NCI-H128 (cell line): ENCODE measurements around the gene AEBP2.
"Not testable (repeated sequence)": the region's sequence is repeated elsewhere in the genome, so short reads cannot be mapped to it uniquely, and the experiment has no call there.

ENCODE experiments used
- DNase-seq: peaks from one replicate; lab custom pipeline; 2025; ENCODE audit not compliant: unreplicated experiment; lab: John Stamatoyannopoulos, UW

The AEBP2 gene

GRCh38 chr12:19453961-19454360 is 14.7 kb downstream of the AEBP2 start:
- DNase-seq, result no peak

DNA sequence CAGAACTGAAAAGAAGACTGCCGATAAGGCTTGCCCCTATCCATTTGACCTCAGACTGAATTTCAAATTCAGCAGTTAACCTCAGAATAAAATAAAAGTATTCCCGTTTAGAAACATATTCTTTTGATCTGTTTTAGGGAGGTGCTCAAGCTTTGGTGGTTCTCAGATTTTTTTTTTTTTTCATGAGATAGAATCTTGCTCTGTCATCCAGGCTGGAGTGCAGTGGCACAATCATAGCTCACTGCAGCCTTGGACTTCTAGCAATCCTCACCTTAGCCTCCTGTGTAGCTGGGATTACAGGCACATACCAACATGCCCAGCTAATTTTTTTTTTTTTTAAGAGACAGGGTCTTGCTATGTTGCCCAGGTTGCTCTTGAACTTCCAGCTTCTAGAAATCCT is 15.5 kb downstream of the AEBP2 start:
- DNase-seq, result no peak

DNA sequence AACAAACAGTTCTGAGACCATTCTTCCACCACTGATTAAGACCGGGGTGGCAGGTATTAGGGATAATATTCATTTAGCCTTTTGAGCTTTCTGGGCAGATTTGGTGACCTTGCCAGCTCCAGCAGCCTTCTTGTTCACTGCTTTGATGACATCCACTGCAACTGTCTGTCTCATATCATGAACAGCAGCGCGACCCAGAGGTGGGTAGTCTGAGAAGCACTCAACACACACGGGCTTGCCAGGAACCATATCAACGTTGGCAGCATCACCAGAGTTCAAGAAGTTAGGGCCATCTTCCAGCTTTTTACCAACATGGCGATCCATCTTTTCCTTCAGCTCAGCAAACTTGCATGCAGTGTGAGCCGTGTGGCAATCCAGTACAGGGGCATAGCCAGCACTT is 16.9 kb downstream of the AEBP2 start:
- no peak for DNase-seq

DNA sequence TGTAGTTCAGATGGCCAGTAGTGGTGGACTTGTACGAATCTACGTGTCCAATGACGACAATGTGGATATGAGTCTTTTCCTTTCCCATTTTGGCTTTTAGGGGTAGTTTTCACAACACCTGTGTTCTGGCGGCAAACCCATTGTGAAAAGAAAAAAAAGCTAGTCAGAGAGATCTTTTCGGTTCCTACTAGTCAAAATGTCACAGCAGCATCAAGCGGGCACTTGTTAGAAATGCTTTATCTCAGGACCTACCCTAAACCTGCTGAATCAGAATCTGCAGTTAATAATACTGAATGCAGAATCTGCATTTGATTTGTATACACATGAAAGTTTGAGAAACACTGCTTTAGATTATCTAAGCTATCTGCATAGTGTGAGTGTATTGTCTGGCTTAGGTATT is 18.3 kb downstream of the AEBP2 start:
- DNase-seq, result no peak

GRCh38 chr12:19458733-19459132 is 19.4 kb downstream of the AEBP2 start:
- DNase-seq, result no peak

- DNase-seq, result no peak
Measured at GRCh38 chr12:19461999-19462398, 22.7 kb downstream of the AEBP2 start.

- DNase-seq, result no peak
Measured at GRCh38 chr12:19462406-19462805, 23.1 kb downstream of the AEBP2 start.

GRCh38 chr12:19464192-19464580 is 24.9 kb downstream of the AEBP2 start:
- DNase-seq, result no peak

GRCh38 chr12:19465711-19466110 is 26.4 kb downstream of the AEBP2 start:
- DNase-seq, result no peak

DNA sequence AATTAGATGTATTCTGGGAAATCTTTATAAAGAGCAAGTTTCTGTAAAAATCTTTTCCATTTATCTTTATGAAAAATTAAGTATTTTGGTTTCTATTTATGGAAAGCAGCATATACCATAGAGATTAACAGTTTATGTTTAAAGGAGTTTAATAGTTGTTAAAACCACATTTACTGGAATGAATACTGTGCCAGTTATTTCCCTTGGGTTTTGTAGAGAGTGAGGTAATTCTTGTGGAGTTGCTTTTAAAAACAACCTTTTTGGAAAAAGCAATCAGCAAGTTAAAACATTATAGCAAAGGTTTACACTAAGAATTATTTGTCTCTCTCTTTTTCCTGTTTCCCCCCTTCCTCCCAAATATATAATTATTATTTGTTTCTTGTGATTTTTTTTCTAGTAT is 34.9 kb downstream of the AEBP2 start:
- no peak for DNase-seq

GRCh38 chr12:19475884-19476505 is 36.7 kb downstream of the AEBP2 start:
- not testable (repeated sequence) for DNase-seq

DNA sequence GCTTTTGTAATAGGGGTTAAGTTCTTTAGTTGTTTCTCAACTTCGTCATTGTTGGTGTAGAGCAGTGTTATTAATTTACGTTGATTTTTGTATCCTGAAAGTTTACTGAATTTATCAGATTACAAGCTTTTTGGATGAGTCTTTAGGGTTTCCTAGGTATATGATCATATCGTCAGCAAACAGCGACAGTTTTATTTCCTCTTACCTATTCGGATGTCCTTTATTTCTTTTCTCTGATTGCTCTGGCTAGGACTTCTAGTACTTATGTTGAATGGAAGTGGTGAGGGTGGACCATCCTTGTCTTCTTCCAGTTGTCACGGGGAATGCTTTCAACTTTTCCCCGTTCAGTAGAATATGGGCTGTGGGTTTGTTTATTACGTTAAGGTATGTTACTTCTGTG is 37.8 kb downstream of the AEBP2 start:
- DNase-seq, result no peak

GRCh38 chr12:19480459-19480858 is 41.2 kb downstream of the AEBP2 start:
- DNase-seq, result no peak

DNA sequence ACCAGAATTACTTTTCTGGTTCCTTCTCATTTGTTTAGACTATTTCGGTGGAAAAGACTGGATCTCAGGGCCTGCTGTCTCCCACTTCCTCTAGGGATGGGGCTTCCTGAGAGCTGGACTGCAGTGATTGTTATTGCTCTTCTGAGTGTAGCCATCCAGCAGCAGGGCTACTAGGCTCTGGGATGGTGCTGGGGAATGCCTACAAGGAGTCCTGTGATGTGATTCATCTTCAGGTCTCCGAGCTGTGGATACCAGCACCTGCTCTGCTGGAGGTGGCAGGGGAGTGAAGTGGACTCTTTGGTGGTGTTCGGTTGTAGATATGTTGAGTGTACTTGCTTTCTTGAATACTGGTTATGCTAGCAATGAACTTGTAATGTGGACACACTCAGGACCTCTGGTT is 42.7 kb downstream of the AEBP2 start:
- DNase-seq, result no peak

DNA sequence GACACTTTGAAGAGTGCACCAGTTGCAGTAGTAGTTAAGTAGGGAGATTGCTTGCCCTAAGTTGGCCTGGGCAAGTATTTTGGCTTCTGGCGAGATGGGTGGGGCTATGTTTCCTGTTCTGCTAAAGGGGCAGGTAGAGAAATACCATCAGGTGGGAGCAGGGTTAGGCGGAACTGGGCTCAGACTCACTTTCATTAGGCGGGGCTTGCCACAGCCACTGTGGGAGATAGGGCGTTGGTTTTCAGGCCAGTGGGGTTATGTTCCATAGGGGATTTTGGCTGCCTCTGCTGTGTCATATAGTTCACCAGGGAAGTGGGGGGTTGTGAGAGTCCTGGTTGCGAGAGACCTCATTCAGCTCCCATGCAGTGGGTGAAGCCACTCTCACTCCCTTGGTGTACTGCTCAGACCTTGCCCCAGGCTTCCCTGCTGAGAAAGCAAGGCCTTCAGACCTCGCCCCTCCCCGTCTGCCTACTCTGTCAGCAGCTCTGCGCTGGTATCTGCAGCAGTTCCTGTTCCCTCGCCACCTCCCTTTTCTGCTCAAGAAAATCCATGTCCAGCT is 43.3 kb downstream of the AEBP2 start:
- no peak for DNase-seq

DNA sequence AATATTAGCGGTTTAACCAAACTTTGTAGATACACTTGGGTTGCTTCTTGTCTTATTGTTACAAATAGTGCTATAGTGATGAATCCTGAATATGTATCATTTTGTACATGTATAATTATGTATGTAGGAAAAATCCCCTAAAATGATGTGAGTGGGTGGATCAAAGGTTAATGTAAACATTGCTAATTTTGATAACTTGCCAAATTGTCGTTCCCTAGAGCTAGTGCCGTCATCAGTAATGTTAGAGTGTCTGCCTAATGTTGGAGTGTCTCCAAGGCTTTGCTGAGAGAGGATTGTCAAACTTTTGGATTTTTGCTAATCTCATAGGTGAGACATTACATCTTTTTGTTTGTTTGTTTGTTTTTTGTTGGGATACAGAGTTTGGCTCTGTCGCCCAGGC is 44.4 kb downstream of the AEBP2 start:
- DNase-seq, result no peak

- no peak for DNase-seq
Measured at GRCh38 chr12:19484738-19485137, 45.4 kb downstream of the AEBP2 start.

GRCh38 chr12:19485240-19485639 is 45.9 kb downstream of the AEBP2 start:
- no peak for DNase-seq

GRCh38 chr12:19489168-19489567 is 49.9 kb downstream of the AEBP2 start:
- no peak for DNase-seq

GRCh38 chr12:19490908-19491307 is 51.6 kb downstream of the AEBP2 start:
- no peak for DNase-seq

DNA sequence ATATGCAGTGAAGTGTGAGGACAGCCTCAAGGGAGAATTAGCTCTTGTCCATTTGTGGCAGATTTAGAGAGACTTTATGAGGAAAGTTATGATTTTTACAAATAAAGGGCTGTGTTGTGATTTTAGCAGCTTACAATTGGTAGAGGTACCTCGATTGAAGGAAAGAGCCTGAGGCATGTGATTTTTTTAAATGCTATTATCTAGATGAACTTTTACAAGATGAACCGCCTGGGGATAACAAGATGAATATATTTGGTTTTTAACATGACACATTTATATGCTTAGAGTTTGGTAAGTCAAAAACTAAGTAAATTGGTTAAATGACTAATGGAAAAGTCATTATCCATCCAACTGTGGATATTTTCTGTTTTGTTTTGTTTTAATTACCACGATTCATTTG is 52.6 kb downstream of the AEBP2 start:
- DNase-seq, result no peak

DNA sequence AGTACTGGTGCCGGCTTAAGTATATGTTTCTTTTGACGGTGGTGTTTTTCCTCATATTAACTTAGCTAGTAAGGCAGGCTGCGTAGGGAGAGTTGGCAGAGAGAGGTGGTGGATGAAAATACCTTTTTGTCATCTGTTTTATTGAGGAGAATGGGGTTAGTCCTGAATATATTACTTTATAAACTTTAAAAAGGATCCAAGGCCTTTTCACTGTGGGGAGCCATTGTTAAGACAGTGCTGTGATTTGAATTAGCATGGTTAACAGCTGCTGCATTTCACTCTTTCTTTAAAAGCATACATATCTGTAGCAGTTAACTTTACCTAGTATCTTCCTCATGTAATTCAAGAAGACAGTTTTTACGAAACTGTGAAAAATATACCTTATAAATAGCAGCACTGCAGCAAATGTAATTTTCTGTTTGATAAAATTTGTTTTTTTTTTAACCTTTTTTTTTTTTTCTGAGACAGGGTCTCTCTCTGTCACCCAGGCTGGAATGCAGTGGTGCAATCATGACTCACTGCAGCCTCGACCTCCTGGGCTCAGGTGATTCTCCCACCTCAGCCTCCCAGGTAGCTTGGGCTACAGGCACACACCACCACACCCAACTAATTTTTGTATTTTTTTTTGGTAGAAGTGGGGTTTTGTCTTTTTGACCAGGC is 57.1 kb downstream of the AEBP2 start:
- no peak for DNase-seq

- DNase-seq, result no peak
Measured at GRCh38 chr12:19498099-19498498, 58.8 kb downstream of the AEBP2 start.
